ENCODE measurements around the gene GALNT6.

GALNT6 gene

GRCh38 chr12:51381226-51382079 is 9.8 kb downstream of the GALNT6 start:
- DNase-seq = no peak

GRCh38 chr12:51379571-51379970 is 11.6 kb downstream of the GALNT6 start:
- DNase-seq = no peak

GRCh38 chr12:51378749-51379148 is 12.5 kb downstream of the GALNT6 start:
- no peak for DNase-seq

- DNase-seq = no peak
These were observed 13.9 kb downstream of the GALNT6 start for GRCh38 chr12:51377099-51377984.

- no peak for DNase-seq
These were observed 16.4 kb downstream of the GALNT6 start for GRCh38 chr12:51374856-51375255.

GRCh38 chr12:51374361-51374760 is 16.8 kb downstream of the GALNT6 start:
- no peak for DNase-seq

GRCh38 chr12:51373187-51373586 is 18.0 kb downstream of the GALNT6 start:
- no peak for DNase-seq

GRCh38 chr12:51372021-51372420 is 19.2 kb downstream of the GALNT6 start:
- no peak for DNase-seq

- no peak for DNase-seq
These were observed 19.8 kb downstream of the GALNT6 start for GRCh38 chr12:51371295-51371953.

GRCh38 chr12:51370667-51371066 is 20.5 kb downstream of the GALNT6 start:
- DNase-seq = no peak

GRCh38 chr12:51369581-51369980 is 21.6 kb downstream of the GALNT6 start:
- no peak for DNase-seq

- DNase-seq = no peak
These were observed 22.3 kb downstream of the GALNT6 start for GRCh38 chr12:51368640-51369517.

- no peak for DNase-seq
These were observed 25.9 kb downstream of the GALNT6 start for GRCh38 chr12:51365276-51365675.

GRCh38 chr12:51364001-51364400 is 27.2 kb downstream of the GALNT6 start:
- no peak for DNase-seq

- DNase-seq = no peak
These were observed 28.4 kb downstream of the GALNT6 start for GRCh38 chr12:51362747-51363342.

- DNase-seq = no peak
These were observed 28.9 kb downstream of the GALNT6 start for GRCh38 chr12:51362307-51362706.

GRCh38 chr12:51361161-51362016 is 29.8 kb downstream of the GALNT6 start:
- DNase-seq = no peak

GRCh38 chr12:51360315-51360714 is 30.9 kb downstream of the GALNT6 start:
- no peak for DNase-seq

- no peak for DNase-seq
These were observed 31.4 kb downstream of the GALNT6 start for GRCh38 chr12:51359851-51360250.

GRCh38 chr12:51358496-51358895 is 32.7 kb downstream of the GALNT6 start:
- no peak for DNase-seq

Data from right forelimb (tissue), 1 donor.